Heart left ventricle (tissue), 13 donors: ENCODE data around the gene VPS18.

Experiments used
- POLR2A ChIP-seq, 2 donors: fragments of 450-650 bp; IDR thresholded peaks; one replicate each; pipeline ENCODE4 v1.6.1; 2017; ENCODE audit warnings: antibody characterized with exemption in 2 of 2, mild to moderate bottlenecking in 2 of 2, moderate library complexity in 2 of 2
- TF ChIP-seq, protein P1 (sequence below), 12 donors: fragments of 200-600 bp; sonication (generic) in 4 of 12; IDR thresholded peaks; one replicate each; pipeline versions ENCODE4 v1.5.0 to v1.8.0; 2018 to 2022; ENCODE audit warnings: antibody characterized with exemption in 12 of 12, mild to moderate bottlenecking in 5 of 12
- donor health status: ischemic (EF 13 %, LVEDD 7.1; RV severe dilation, severe dysfunction).
- donor health status: DM: no; HTN: yes; CAD: no.
- donor health status: DM: no; HTN: no; CAD: no.
- donor health status: ischemic (EF 25% LVEDD 6.9; RV normal size, moderate dysfunction).
- donor health status: ischemic (EF 25% LVEDD 5.7; RV mildly dilated, moderate dysfunction).
- donor health status: ischemic (EF 35%, LVEDD 5.7; RV mildly dilated, moderate dysfunction).
- donor health status: nonischemic (EF 11% LVEDD 7.7; RV severe dilation, severe dysfunction).
- donor health status: DM: yes; HTN: yes; CAD: no.
- donor health status: PGD.
- donor health status: ischemic (EF 29% LVEDD 5.4; RV normal size, mild dysfunction).
- donor health status: nonischemic (EF 23%, LVEDD 6.1; RV moderate dilation, normal function).

DNA sequence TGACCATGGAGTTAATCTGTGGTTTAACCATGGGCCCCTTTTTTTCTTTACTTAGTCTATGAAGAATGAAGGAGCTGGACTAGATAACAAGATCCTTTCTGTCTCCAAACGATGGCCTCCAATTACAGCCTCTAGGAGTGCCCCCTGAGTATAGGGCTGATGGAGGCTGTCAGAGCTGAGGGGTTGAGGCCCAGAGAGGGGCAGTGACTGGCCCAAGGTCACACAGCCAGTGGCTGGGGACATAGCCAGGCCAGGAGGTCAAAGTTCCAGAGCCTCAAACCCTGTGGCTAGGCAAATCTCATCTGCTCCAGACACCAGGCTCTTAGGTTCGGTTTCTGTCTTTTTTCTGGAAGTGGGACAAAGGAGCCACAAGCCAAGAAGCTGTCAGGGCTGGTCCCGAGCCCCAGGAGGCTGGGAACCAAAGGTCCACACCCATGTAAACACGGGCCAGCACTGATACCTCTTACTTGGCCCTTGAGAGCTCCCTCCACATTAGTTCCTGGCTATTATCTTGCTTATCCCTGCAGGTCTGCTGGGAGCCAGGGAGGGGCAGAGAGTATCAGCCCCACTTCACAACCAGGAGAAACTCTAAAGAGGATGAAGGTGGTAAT is 30.5 kb upstream of the VPS18 start:
- TF ChIP-seq, protein P1, sequence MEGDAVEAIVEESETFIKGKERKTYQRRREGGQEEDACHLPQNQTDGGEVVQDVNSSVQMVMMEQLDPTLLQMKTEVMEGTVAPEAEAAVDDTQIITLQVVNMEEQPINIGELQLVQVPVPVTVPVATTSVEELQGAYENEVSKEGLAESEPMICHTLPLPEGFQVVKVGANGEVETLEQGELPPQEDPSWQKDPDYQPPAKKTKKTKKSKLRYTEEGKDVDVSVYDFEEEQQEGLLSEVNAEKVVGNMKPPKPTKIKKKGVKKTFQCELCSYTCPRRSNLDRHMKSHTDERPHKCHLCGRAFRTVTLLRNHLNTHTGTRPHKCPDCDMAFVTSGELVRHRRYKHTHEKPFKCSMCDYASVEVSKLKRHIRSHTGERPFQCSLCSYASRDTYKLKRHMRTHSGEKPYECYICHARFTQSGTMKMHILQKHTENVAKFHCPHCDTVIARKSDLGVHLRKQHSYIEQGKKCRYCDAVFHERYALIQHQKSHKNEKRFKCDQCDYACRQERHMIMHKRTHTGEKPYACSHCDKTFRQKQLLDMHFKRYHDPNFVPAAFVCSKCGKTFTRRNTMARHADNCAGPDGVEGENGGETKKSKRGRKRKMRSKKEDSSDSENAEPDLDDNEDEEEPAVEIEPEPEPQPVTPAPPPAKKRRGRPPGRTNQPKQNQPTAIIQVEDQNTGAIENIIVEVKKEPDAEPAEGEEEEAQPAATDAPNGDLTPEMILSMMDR (IDR thresholded peaks at IDR 0.05): no peak
- no peak for TF ChIP-seq POLR2A (IDR thresholded peaks at IDR 0.05)
